ENCODE results near the gene DGCR2.

The DGCR2 gene

GRCh38 chr22:19128946-19129727, 6.9 kb upstream of the DGCR2 start:
- H3K27ac ChIP-seq: no peak overlapping the region
- TF ChIP-seq ZFX (IDR thresholded peaks at IDR 0.05): no peak
- TF ChIP-seq CTCF (conservative IDR thresholded peaks at IDR 0.05): no peak

GRCh38 chr22:19128009-19128401, 5.8 kb upstream of the DGCR2 start:
- no peak for TF ChIP-seq CTCF (conservative IDR thresholded peaks at IDR 0.05)
- TF ChIP-seq ZFX (IDR thresholded peaks at IDR 0.05): no peak
- no peak overlapping the region for H3K27ac ChIP-seq

GRCh38 chr22:19127329-19128008, 5.3 kb upstream of the DGCR2 start:
- no peak overlapping the region for H3K27ac ChIP-seq
- TF ChIP-seq ZFX (IDR thresholded peaks at IDR 0.05): no peak
- no peak for TF ChIP-seq CTCF (conservative IDR thresholded peaks at IDR 0.05)

- H3K27ac ChIP-seq: no peak overlapping the region
- no peak for TF ChIP-seq ZFX (IDR thresholded peaks at IDR 0.05)
- no peak for TF ChIP-seq CTCF (conservative IDR thresholded peaks at IDR 0.05)
Observed at GRCh38 chr22:19126309-19127273, 4.4 kb upstream of the DGCR2 start.

GRCh38 chr22:19125474-19126308, 3.5 kb upstream of the DGCR2 start:
- TF ChIP-seq CTCF (conservative IDR thresholded peaks at IDR 0.05) (no peak), ZFX (IDR thresholded peaks at IDR 0.05) (no peak)
- no peak overlapping the region for H3K27ac ChIP-seq

- TF ChIP-seq CTCF (conservative IDR thresholded peaks at IDR 0.05) (no peak), ZFX (IDR thresholded peaks at IDR 0.05) (no peak)
- no peak overlapping the region for H3K27ac ChIP-seq
Observed at GRCh38 chr22:19125011-19125410, 2.8 kb upstream of the DGCR2 start.

Measured in C4-2B (cell line).